ENCODE results near the gene NARF.

The NARF gene

DNA sequence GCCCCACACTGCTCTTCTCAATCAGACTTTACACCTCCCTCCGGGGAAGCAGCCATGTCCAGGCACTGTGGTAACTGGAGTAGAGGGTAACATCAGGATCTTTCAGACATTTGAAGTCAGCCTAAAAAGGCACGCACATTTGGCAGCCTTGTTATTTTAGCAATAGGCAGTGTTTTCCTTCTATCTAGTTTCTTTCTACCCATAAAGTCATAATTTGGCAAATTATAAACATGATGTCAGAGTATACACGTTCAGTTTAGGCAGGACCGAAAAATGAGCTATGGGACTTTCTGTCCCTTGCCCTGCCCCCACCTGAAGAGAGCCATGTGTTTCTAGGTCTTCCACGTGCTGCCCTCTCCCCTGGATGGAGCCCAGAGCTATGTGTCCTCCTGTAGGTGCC lies 21.1 kb downstream of the NARF start:
- DNase-seq = no peak

DNA sequence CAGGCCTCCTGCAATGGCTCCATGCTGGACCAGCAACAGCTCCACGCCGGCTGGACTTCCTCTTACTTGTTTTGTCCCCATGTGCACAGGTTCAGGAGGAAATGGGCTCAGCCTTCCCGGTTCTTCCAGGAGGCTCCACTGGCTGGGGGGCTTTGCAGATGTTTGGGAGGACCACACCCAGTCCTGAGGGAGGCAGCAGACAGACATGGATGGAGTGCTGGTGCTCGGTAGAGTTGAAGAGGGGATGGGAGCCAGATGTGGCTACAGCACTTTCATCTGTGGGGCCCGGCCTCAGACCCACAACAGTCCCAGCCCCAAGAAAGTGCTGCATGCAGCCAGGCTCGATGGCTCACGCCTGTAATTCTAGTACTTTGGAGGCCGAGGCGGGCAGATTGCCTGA lies 21.8 kb downstream of the NARF start:
- DNase-seq = no peak

DNA sequence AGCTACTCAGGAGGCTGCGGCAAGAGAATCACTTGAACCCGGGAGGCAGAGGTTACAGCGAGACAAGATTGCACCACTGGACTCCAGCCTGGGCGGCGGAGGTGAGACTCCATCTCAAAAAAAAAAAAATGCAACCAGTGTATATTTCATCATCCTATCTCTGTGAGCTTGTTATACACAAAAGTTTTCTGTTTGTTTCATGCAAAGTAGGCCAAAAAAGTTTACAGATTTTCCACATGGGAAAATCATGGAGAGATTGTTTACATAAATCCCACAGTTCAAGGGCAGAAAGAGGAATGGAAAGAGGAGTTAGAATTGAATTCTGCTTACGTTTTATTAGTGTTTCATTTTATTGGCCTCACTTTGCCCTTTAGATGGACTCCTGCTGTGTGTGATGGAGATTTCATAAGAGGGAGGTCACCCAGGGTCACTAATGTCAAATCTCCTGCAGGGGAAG lies 24.7 kb downstream of the NARF start:
- DNase-seq = no peak

DNA sequence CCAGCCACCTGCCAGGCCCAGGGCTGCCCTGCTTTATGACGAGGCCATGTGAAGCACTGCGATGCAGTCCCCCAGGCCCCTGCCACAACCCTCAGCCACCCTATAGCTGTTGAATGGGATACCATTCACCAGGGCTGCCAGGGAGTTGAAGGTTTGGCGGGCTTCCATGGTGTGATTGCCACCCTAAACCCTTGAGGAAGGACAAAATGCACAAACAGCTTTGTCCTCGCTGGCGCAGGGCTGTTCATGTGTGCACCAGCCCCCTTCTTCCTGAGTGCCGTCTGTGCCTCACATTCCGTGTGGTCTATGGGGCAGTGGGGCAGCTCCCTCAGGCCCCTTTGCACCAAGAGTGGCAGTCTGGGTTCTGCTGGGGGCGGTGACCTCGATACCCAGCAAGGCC lies 25.3 kb downstream of the NARF start:
- DNase-seq = no peak

DNA sequence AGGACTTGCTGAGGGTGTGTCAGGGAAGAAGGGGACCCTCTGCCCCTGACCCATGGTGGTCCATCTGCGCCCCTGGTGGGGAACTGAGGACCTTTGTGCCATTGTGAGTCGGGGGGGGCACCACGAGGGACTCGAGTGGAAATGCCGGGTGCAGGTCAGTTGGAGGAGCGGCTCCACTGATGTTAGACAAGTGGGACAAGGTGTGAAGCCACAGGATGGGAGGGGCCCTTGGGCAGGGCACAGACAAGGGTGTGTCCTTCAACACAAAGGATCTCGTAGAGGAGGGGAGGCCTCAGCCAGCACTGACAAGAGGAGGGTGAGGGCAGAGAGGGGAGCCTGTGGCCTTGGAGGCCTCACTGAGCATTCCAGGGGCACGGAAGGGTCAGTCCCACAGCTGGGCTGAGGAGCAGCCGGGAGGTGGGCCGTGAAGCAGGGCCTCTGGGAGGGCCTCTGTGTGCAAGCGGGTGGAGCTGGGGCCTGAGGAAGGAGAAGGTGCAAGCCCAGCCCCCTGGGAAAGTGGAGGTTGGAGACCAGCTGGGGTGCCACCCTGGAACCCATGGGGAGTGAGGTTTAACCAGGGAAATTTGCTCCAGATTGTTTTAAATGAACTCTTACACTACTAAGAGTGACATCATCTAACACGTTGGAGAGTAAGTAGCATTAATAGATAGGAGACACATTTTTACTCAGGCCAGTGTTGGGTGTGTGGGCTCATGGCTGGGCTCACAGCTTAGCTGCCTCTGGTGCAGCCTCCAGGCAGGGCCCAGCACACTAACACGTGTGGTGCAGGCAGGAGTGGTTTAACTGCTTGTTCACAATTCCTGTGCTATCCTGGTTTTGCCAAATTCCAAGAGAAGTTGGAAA lies 27.9 kb downstream of the NARF start:
- no peak for DNase-seq

DNA sequence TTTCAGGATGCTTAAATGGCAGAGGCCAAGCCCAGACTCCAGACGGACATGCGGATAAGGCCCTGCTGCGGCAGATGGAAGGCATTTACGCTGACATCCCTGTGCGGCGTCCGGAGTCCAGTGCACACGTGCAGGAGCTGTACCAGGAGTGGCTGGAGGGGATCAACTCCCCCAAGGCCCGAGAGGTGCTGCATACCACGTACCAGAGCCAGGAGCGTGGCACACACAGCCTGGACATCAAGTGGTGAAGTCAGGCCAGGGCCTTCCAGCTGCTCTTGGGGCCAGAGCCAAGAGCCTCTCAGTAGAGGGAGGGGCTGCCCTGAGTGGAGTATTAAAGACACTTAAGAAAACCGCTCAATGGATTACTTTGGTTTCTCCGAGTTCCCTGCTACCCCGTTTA lies 29.4 kb downstream of the NARF start:
- DNase-seq = no peak

DNA sequence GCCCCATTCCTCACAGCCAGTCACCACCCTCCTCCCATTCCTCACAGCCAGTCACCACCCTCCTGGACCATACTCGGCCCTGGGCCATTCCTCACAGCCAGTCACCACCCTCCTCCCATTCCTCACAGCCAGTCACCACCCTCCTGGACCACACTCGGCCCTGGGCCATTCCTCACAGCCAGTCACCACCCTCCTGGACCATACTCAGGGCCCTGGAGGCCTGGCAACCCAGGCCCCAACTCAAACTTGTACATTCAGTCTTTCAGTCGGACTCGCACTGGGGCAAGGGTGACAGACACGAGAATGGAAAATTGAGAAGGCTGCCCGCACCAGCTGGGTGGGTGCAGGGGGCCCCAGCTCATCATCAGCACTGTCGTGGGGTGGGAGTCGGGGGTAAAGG lies 30.6 kb downstream of the NARF start:
- no peak for DNase-seq

DNA sequence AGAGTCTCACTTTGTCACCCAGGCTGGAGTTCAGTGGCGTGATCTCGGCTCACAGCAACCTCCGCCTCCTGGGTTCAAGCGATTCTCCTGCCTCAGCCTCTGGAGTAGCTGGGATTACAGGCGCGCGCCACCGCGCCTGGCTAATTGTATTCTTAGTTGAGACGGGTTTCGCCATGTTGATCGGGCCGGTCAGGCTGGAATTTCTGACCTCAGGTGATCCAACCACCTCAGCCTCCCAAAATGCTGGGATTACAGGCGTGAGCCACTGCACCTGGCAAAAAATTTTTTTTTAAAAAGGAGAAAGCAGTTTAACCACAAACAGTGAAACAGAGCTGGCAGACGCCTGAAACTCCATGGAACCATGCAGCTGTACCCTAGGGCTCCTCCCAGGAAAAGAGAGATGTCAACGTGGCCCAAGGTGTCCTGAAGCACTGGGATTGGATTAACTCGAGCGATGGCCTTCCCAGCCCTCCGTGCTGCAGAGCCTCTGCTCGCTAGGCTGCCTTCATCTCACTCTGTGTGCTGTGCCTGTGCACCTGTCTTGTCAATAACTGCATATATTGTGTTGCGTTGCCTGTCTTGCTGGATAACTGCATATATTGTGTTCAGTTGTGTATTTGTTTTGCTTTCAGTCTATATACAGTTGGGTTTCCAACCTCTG lies 31.4 kb downstream of the NARF start:
- DNase-seq = no peak

DNA sequence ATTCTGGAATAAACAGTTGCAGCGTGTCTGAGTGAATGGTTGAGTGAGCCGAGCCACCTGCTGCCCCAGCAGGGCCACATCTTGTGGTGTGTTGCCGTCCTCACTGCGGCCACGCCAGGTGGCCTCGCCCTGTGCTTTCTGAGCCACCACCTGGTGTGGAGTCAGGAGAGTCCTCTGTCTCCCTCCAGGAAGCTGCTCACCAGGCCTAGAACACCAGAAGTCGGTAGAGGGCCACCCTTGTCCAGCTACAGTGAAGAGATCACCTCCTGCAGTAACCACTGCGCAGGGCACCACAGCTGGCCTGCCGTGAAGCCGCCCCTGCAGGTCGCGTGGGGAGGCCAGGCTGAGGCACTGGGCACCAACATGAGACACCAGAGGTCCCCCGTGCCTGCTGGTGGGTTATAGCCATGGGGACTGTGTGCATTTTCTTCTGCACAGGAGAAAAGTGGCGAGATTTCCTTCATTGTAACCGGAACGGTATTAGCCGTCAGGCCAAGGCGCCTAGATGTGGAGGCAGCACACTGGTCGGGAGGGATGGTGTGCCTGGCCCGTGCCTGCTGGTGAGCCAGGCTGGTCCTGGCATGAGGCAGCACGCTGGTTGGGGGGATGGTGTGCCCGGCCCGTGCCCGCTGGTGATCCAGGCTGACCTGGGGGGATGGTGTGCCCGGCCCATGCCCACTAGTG lies 32.1 kb downstream of the NARF start:
- no peak for DNase-seq

DNA sequence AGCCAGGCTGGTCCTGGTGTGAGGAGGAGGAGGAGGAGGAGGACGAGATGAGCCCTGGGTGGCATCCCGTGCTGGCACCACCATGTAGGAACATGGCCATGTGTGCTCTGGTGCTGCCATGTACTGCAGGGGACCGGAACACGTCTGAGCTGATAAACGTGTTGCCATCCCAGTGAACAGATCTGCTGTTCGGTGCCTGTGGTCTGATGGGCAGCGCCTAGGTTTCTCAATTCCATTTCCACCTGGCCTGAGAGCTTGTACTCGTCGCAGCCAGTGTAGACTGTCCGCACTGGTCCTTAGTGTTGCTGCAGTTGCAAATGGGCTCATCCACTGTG lies 32.6 kb downstream of the NARF start:
- DNase-seq = no peak

DNA sequence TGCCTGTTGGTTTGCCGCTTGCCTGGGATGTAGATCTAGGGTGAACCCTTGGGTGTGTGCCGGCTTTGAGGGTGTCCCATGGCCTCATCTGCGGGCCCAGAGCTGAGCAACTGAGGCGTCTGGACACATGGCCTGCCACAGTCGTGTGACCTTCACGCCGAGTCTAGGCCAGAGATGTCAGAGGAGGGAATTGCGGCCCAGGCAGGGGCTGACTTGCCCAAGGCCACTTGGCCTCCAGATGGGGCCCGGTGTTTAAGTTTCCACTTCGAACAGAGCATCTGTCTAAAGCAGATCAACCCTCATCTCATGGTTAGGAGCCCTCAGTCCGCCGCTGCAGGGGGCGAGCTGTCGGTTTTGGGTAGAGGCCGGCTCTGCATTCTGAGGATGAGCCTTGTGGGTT lies 33.0 kb downstream of the NARF start:
- no peak for DNase-seq

DNA sequence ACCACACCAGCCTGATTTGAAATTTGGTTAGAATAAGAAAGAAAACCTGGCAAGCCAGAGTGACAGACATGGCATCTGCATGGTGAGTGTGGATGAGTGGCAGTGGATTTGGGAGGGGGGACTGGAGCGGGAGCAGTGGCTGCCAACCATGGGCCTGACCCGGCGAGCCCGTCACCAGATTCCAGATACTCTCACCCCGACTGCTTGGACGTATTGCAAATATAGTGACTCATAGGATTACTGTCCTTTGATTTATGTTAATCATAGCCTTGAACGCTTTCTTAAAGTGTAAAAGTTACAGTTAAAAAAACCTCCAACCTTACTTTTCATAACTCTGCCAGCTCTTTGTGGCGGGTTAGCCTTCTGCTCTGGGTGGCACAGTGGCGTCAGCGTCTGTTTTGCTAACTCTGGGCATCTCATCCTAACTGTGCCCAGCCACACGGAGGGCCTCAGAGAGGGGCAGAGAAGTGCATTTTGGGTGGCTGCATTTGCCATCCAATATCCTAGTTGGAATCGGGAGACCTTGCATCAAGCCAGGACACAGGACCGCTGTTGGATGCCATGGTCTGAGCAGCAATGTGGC lies 34.2 kb downstream of the NARF start:
- DNase-seq = no peak

DNA sequence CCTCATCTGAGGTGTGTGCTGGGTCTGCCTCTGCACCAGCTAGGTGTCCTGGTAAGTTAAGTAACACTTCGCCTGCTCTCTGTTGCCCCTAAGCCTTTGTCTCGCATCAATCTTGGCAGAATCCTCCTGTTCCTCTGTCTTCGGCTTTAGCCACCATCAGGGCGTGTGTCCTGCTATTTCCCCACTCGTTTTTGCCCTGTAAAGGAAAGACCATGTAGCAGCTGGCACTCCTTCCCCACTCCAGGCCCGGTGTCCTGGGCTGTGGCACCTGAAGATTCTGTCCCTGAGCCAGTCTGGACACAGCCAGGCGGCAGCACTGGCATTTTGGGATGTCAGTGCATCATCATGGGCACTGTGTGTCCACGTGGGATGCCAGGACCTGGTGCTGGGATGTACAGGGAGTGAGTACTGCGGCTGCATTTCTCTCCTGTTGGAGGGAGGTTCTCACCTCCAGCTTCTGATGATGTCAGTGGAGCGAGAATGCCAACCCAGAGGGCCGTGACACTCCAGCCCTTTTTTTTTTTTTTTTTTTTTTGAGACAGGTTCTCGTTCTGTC lies 34.8 kb downstream of the NARF start:
- no peak for DNase-seq

DNA sequence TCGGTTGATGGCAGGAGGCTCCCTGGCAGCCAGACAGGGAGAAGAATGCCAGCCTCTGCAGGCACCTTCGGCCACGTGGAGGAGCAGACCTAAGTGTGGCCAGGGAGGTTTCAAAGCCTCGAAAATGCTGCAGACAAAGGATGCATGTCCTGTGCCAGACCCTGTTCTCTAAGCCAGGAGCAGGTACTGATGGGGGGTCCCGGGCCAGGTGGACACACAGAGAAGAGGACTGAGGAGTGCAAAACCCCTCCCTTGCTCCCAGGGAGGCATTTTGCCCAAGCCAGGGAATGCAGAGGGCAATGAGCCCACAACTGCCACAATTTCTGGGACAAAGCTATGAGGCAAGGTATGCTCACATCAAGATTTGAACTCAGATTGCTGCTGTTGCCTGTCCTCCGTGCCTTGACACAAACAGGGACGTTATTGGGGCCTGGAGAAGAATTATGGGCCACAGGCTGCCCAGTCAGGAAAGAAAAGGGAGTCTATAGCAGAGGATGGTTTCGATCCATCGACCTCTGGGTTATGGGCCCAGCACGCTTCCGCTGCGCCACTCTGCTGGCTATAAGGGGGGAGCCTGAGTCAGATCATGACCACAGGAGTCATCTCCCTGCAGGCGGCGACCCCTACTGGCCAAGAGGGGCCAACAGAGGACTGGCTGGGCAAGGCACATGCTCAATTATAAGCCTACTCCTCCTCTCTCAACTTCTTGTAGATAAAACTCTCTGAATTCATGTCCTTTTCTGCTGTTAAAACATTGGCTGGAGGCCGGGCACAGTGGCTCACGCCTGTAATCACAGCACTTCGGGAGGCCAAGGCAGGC lies 35.9 kb downstream of the NARF start:
- DNase-seq = peak; percentile 83

DNA sequence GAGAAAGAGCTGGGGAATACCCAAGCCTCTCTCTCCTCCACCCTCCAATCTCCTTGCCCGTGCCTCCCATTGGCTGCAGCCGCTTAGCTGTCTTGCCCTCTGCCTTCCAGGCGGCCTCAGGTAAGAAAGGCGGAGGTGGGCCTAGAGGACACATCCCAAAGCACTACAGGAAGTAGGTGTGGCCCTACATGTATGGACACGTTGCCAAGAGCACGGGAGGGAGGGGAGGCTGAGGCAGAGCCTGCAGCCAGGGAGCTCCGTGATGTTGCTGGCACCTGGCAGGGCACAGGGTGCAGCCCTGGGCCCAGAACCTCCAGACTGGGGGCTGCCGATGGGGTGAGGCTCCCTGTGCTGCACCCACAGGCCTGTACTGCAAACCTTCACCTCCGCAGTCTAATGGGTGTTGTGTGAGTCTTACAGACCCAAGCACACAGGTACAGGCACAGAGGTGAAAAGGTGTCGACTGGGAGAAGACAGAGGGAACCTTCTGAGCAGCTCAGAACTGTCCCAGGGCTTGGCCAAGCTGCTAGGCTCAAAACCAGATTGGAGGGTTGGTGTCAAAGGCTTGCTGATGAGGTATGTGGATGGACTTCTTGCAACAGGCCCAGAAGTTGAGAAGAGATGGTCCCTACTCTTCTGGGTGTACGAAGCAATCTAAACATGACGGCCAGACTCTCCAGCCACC lies 37.4 kb downstream of the NARF start:
- DNase-seq = no peak

DNA sequence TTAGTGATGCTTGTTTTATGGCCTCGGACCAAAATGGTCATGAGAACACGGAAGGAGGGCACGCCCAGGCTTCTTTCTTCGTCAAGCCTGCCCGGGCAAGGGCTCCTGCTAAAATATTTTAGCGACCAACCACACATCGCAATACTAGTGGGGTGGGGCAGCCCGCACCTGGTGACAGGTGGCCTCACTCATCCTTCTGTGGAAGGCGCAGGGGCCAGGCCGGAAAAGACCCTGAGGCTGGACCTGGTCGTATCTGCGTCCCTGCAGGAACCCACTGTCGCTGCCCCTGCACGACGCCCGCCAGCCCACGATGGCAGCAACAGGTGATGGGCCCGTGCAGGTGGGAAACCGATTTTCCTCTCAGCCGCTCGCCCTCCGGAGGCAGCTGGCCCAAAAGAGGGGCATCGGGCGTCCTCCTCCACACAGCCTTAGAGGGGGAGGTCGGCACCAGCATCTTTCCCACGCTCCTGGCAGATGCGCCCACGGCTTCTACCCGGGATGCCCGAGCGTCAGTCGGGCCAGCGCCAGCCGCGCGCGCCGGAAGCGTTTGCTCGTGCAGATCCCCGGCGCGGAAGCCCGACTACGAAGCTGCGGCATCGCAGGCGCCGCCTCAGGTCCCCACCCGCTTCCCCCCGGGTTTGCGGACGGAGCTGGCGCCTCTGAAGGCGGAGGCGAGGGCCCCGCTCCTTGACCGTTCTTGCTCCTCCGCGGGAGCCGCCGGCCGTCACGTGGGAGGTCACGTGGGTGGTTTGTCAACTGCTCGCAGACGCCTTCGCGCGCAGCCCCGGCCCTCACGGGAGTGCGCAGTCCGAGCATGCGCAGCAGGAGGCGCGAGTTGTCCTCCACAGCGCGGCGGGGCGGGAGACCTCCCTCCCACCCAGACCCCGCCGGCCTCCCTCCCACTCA lies 38.2 kb downstream of the NARF start:
- peak; percentile 71 for DNase-seq

DNA sequence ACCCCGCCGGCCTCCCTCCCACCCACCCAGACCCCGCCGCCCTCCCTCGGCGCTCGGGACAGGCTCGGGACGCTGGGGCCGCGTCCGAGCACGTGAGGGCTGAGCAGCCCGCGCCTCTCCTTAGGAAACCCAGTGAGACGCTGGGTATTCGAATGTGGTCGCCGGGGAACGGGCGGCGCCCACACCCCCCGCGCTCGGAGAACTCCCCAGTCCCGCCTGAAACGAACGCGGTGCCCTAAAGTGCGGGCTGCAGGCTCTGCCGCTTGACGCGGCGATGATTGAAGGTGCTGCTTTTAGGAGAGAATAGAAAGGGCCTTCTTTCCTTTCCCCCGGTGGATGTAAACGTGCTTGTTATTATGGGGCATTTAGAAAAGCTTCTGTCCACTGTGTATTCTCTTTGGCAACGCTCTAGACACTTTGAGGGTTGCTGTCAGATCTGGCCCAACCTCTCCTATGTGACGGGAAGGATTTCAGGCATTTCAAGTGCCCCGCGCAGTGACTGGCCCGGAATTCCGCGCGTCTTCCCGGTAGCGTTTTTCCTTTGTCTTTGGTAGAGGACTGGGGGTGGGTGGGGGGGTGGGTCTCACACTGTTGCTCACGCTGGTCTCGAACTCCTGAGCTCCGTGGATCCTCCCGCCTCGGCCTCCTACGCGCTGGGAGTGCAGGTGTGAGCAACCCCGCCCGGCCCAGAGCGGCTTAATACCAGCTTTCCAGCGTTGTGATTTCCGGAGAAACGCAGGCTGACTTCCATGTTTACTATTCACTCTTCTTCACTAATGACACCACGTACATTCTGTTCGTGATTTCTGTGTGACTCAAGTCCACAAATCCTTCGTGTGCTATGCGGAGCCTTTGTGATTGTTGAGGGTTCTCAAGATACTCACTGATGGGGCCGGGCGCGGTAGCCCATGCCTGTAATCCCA lies 39.2 kb downstream of the NARF start:
- DNase-seq = no peak

DNA sequence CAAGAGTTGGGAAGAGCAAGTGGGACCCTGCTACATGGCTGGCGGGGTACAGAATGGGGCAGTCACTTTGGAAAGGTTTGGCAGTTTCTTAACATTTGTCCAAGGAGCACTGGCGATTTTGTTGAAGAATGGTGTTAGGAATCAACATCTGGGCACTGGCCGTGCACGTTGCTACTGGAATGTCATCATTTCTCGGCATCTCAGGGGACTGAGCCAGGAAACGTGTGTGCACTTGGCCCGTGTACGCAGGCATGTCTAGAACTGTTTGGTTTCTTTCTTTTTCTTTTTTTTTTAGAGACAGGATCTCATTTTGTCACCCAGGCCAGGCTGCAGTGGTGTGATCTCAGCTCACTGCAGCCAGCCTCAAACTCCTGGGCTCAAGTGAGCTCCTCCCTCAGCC lies 43.7 kb downstream of the NARF start:
- no peak for DNase-seq

DNA sequence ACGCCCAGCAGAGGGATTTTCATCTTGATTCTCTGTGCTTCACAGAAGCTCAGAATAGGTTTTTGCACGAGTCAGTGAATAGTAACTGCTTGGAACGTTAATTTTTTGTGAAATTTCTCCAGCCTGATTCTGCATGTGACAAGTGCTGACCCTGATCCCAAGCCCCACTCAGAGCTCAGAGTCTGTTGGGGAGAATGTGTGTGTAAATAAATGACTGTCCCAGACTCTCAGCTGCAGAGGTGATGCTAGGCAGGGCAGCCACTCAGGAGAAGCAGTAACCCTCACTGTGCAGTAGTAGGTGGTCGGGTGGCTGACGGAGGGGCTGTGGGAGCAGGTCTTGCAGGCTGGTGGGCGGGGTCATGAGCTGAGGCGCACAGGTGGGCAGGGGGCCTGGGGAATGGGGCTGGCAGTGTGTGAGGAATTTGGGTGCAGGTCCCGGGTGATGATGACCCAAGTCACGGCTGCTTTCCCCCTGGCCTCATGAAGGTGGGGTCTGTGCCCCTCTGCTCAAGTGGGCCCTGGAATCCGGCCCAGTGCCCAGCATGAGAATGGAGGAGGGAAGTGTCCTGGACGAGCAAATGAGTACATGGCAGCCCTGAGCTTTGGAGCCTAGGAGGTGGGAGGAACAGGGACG lies 44.7 kb downstream of the NARF start:
- no peak for DNase-seq
